GM12874 (cell line): ENCODE results near the gene ATP5ME.

ENCODE experiments used
- TF ChIP-seq, protein P1 (sequence below): IDR thresholded peaks from 2 replicates; pipeline ENCODE4 v1.5.1; 2011; ENCODE audit warnings: low read depth, mild to moderate bottlenecking, control low read depth, low read length, moderate library complexity; ENCODE audit not compliant: insufficient read depth

The ATP5ME gene, protein sequence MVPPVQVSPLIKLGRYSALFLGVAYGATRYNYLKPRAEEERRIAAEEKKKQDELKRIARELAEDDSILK

GRCh38 chr4:674172-675035 is at the start of gene ATP5ME, which contains the start of gene MYL5:
TSS of gene ATP5ME (minus strand) at chr4:674276. CDS start at chr4:674247, 29 bp downstream.
TSS of gene MYL5 (plus strand) at chr4:674542. CDS start at chr4:678027, 3,485 bp downstream.
- TF ChIP-seq, protein P1, sequence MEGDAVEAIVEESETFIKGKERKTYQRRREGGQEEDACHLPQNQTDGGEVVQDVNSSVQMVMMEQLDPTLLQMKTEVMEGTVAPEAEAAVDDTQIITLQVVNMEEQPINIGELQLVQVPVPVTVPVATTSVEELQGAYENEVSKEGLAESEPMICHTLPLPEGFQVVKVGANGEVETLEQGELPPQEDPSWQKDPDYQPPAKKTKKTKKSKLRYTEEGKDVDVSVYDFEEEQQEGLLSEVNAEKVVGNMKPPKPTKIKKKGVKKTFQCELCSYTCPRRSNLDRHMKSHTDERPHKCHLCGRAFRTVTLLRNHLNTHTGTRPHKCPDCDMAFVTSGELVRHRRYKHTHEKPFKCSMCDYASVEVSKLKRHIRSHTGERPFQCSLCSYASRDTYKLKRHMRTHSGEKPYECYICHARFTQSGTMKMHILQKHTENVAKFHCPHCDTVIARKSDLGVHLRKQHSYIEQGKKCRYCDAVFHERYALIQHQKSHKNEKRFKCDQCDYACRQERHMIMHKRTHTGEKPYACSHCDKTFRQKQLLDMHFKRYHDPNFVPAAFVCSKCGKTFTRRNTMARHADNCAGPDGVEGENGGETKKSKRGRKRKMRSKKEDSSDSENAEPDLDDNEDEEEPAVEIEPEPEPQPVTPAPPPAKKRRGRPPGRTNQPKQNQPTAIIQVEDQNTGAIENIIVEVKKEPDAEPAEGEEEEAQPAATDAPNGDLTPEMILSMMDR: peak; percentile 99

- TF ChIP-seq, protein P1: no peak
Measured at GRCh38 chr4:722851-723360, 48.8 kb upstream of the ATP5ME start.

DNA sequence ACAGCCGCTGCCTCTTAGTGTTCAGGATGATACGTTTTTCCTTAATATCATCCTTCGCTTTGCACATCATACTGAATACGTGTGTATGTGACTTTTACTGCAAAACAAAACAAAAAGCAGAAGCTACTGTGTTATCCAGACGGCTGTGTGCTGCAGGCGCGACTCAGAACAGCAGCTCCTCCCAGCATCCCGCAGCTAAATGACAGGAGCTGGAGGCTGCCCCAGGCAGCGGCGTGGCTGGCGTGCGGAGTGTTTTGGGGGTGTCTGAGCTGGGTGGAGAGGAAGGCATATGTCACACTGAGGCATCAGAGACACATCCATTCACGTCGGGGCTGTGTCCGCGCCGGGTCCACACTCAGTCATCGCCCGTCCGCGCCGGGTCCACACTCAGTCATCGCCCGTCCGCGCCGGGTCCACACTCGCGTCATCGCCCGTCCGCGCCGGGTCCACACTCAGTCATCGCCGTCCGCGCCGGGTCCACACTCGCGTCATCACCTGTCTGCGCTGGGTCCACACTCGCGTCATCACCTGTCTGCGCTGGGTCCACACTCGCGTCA is 48.2 kb upstream of the ATP5ME start:
- TF ChIP-seq, protein P1: no peak

GRCh38 chr4:721261-722168 is 47.4 kb upstream of the ATP5ME start:
- TF ChIP-seq, protein P1: no peak

- TF ChIP-seq, protein P1: no peak
Measured at GRCh38 chr4:720111-720860, 46.2 kb upstream of the ATP5ME start.

- TF ChIP-seq, protein P1: no peak
Measured at GRCh38 chr4:718460-718859, 44.4 kb upstream of the ATP5ME start.
